Activated CD8-positive, alpha-beta memory T cell treated with anti-CD3 and anti-CD28 coated beads for 4 hours (primary cell): ENCODE results near the gene HERC2.
"Not testable (repeated sequence)": the region's sequence is repeated elsewhere in the genome, so short reads cannot be mapped to it uniquely, and the experiment has no call there.

Source experiments
- DNase-seq, 2 donors: peaks; one replicate each; pipeline ENCODE4 v3.0.0-alpha.2; 2020; ENCODE audit warnings: low read depth in 2 of 2

The HERC2 gene

GRCh38 chr15:28273873-28274610, 47.9 kb downstream of the HERC2 start:
- no peak for DNase-seq

- no peak for DNase-seq
These were observed 48.5 kb downstream of the HERC2 start for GRCh38 chr15:28273468-28273867.

- no peak for DNase-seq
These were observed 49.4 kb downstream of the HERC2 start for GRCh38 chr15:28272587-28272986.

- no peak for DNase-seq
These were observed 50.2 kb downstream of the HERC2 start for GRCh38 chr15:28271697-28272260.

GRCh38 chr15:28269097-28269496, 52.9 kb downstream of the HERC2 start:
- DNase-seq, result no peak

- no peak for DNase-seq
These were observed 54.3 kb downstream of the HERC2 start for GRCh38 chr15:28267727-28268126.

- no peak for DNase-seq
These were observed 56.5 kb downstream of the HERC2 start for GRCh38 chr15:28265334-28266019.

GRCh38 chr15:28264166-28264565, 57.8 kb downstream of the HERC2 start:
- DNase-seq, result no peak

GRCh38 chr15:28262438-28262837, 59.5 kb downstream of the HERC2 start:
- DNase-seq, result no peak

GRCh38 chr15:28260722-28261121, 61.3 kb downstream of the HERC2 start:
- no peak for DNase-seq

GRCh38 chr15:28260317-28260716, 61.7 kb downstream of the HERC2 start:
- no peak for DNase-seq

- DNase-seq, result no peak
These were observed 66.0 kb downstream of the HERC2 start for GRCh38 chr15:28255965-28256364.

GRCh38 chr15:28252831-28253230, 69.1 kb downstream of the HERC2 start:
- no peak for DNase-seq

GRCh38 chr15:28246605-28247004, 75.4 kb downstream of the HERC2 start:
- no peak for DNase-seq

GRCh38 chr15:28243901-28244300, 78.1 kb downstream of the HERC2 start:
- no peak for DNase-seq

GRCh38 chr15:28243399-28243798, 78.6 kb downstream of the HERC2 start:
- DNase-seq, result no peak

GRCh38 chr15:28238296-28238695, 83.7 kb downstream of the HERC2 start:
- not testable (repeated sequence) for DNase-seq

GRCh38 chr15:28231743-28232142, 90.2 kb downstream of the HERC2 start:
- not testable (repeated sequence) for DNase-seq

- DNase-seq, result not testable (repeated sequence)
These were observed 90.6 kb downstream of the HERC2 start for GRCh38 chr15:28231336-28231735.

GRCh38 chr15:28228990-28229640, 92.9 kb downstream of the HERC2 start:
- not testable (repeated sequence) for DNase-seq

GRCh38 chr15:28228096-28228495, 93.9 kb downstream of the HERC2 start:
- no peak for DNase-seq

- not testable (repeated sequence) for DNase-seq
These were observed 94.7 kb downstream of the HERC2 start for GRCh38 chr15:28227303-28227702.
